HepG2 (cell line): ENCODE results near the gene TTF2. TPM values are rescaled to one million over a fixed set of nuclear protein-coding genes. Genes with fewer than 3 reads are reported as not detected.

Experiments used
- CEBPG ChIP-seq: IDR thresholded peaks from 2 replicates; pipeline ENCODE4 v1.6.1; 2016
- NR2C2 ChIP-seq: sonication (generic); formaldehyde crosslinking; IDR thresholded peaks from 2 replicates; pipeline ENCODE4 v1.4.0; 2020; ENCODE audit warnings: missing genetic modification reagents, mild to moderate bottlenecking, moderate library complexity, borderline replicate concordance
- PBX3 ChIP-seq: sonication (generic); formaldehyde crosslinking; IDR thresholded peaks from 2 replicates; pipeline ENCODE4 v1.8.1; 2023; ENCODE audit warnings: missing genetic modification reagents, inconsistent platforms, borderline replicate concordance
- REXO4 ChIP-seq: sonication (generic); formaldehyde crosslinking; IDR thresholded peaks from 2 replicates; pipeline ENCODE4 v1.8.0; 2022; ENCODE audit warnings: missing genetic modification reagents, mild to moderate bottlenecking, borderline replicate concordance
- SMARCC2 ChIP-seq: fragments of 450-650 bp; IDR thresholded peaks from 2 replicates; pipeline ENCODE4 v1.6.1; 2017; ENCODE audit warnings: antibody characterized with exemption, mild to moderate bottlenecking
- SMC3 ChIP-seq: IDR thresholded peaks from 2 replicates; pipeline ENCODE4 v1.6.1; 2011; ENCODE audit warnings: low read length, improper control_type of control experiment
- TFDP1 ChIP-seq: IDR thresholded peaks from 2 replicates; pipeline ENCODE4 v1.6.1; 2016; ENCODE audit warnings: missing compliant biosample characterization, missing genetic modification reagents, borderline replicate concordance
- ZBTB40 ChIP-seq, 2 experiments: fragments of 450-650 bp in 1 of 2; sonication (generic) in 1 of 2; formaldehyde crosslinking in 1 of 2; IDR thresholded peaks; 2 replicates each; pipeline versions ENCODE4 v1.6.1 to v1.8.0; 2016 to 2022; ENCODE audit warnings: antibody characterized with exemption in 1 of 2, mild to moderate bottlenecking in 1 of 2, missing genetic modification reagents in 1 of 2
- ZNF333 ChIP-seq: sonication (generic); formaldehyde crosslinking; IDR thresholded peaks from 2 replicates; pipeline ENCODE4 v1.4.0; 2020; ENCODE audit warnings: mild to moderate bottlenecking, missing genetic modification reagents, borderline replicate concordance
- ZNF354B ChIP-seq: sonication (generic); formaldehyde crosslinking; IDR thresholded peaks from 2 replicates; pipeline ENCODE4 v1.8.0; 2022; ENCODE audit warnings: mild to moderate bottlenecking, missing genetic modification reagents
- ZNF501 ChIP-seq: sonication (generic); formaldehyde crosslinking; IDR thresholded peaks from 2 replicates; pipeline ENCODE4 v1.5.1; 2020; ENCODE audit warnings: mild to moderate bottlenecking, moderate library complexity, missing genetic modification reagents
- ZNF503 ChIP-seq: sonication (generic); formaldehyde crosslinking; IDR thresholded peaks from 2 replicates; pipeline ENCODE4 v1.4.0; 2020; ENCODE audit warnings: missing genetic modification reagents
- ZNF564 ChIP-seq: sonication (generic); formaldehyde crosslinking; IDR thresholded peaks from 2 replicates; pipeline ENCODE4 v1.8.1; 2023; ENCODE audit warnings: mild to moderate bottlenecking, missing genetic modification reagents
- ZNF670 ChIP-seq: sonication (generic); formaldehyde crosslinking; IDR thresholded peaks from 2 replicates; pipeline ENCODE4 v1.8.0; 2022; ENCODE audit warnings: mild to moderate bottlenecking, missing genetic modification reagents, borderline replicate concordance
- ZNF777 ChIP-seq: sonication (generic); formaldehyde crosslinking; IDR thresholded peaks from 2 replicates; pipeline ENCODE4 v1.4.0; 2020; ENCODE audit warnings: missing genetic modification reagents
- polyA plus RNA-seq, 8 experiments: library from polyadenylated mRNA; depleted of rRNA in 3 of 8; stranded (reverse) in 7 of 8; unstranded in 1 of 8; fragments of >200 nt; fragmentation: Illumina TruSeq in 4 of 8; extraction: Trizol in 4 of 8; gene quantifications; 2 replicates each; pipeline versions ENCODE4 v1.2.1 to v1.2.3, GENCODE V29; 2011 to 2016; ENCODE audit warnings: low read depth in 4 of 8, missing spikeins in 1 of 8, mixed read lengths in 1 of 8; ENCODE audit not compliant: insufficient read depth in 1 of 8
- total RNA-seq, 5 experiments: library from RNA; depleted of rRNA; stranded (reverse); fragments of >200 nt; fragmentation: Illumina TruSeq; extraction: Trizol; gene quantifications; 2 replicates each; pipeline ENCODE4 v1.2.3, GENCODE V29; 2016; ENCODE audit warnings: low read depth in 1 of 5

Gene TTF2
- total and polyA plus RNA-seq, 2 of the 13 experiments (the other 11 are each of a cell fraction or from before 2014, with no cell fraction given) = 12.8 to 48.9 TPM

- TF ChIP-seq ZBTB40 (IDR thresholded peaks at IDR 0.05) = no peak
- no peak for TF ChIP-seq ZBTB40 (CRISPR knock-in tag; IDR thresholded peaks at IDR 0.05)
- TF ChIP-seq ZNF354B (CRISPR knock-in tag) = no peak
- peak; percentile 3; the same call in 1 of the 2 replicates for TF ChIP-seq SMC3
- TF ChIP-seq SMARCC2 = no peak
- TF ChIP-seq ZNF564 (CRISPR knock-in tag) = peak; percentile 56
- TF ChIP-seq TFDP1 (CRISPR knock-in tag) = peak; percentile 51; the same call in 1 of the 2 replicates
- TF ChIP-seq CEBPG (CRISPR knock-in tag) = no peak
- peak; percentile 58; the same call in 1 of the 2 replicates for TF ChIP-seq ZNF501 (CRISPR knock-in tag)
- TF ChIP-seq NR2C2 (CRISPR knock-in tag) = no peak
- no peak for TF ChIP-seq ZNF503 (CRISPR knock-in tag)
- TF ChIP-seq ZNF333 (CRISPR knock-in tag) = no peak
- no peak for TF ChIP-seq REXO4 (CRISPR knock-in tag)
- peak; percentile 26; the same call in 1 of the 2 replicates for TF ChIP-seq PBX3 (CRISPR knock-in tag)
- no peak for TF ChIP-seq ZNF670 (CRISPR knock-in tag)
- peak; percentile 78; the same call in 1 of the 2 replicates for TF ChIP-seq ZNF777 (CRISPR knock-in tag)
Observed at GRCh38 chr1:117121589-117122329, 61.6 kb downstream of the TTF2 start, which contains the start of gene TRIM45 (continued).
